ENCODE measurements around the gene F7.

DNA sequence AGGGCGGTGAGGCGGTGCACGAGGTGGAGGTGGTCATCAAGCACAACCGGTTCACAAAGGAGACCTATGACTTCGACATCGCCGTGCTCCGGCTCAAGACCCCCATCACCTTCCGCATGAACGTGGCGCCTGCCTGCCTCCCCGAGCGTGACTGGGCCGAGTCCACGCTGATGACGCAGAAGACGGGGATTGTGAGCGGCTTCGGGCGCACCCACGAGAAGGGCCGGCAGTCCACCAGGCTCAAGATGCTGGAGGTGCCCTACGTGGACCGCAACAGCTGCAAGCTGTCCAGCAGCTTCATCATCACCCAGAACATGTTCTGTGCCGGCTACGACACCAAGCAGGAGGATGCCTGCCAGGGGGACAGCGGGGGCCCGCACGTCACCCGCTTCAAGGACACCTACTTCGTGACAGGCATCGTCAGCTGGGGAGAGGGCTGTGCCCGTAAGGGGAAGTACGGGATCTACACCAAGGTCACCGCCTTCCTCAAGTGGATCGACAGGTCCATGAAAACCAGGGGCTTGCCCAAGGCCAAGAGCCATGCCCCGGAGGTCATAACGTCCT, 43.4 kb downstream of the F7 start:
- no peak for TF ChIP-seq FOXK2 (IDR thresholded peaks at IDR 0.05)
- no peak for TF ChIP-seq ELF4 (IDR thresholded peaks at IDR 0.05)
- no peak for TF ChIP-seq ARNT (IDR thresholded peaks at IDR 0.05)
- TF ChIP-seq ZNF384 (IDR thresholded peaks at IDR 0.05) = no peak
- no peak for TF ChIP-seq CTBP1 (IDR thresholded peaks at IDR 0.05; ENCODE audit: borderline replicate concordance)
- no peak for TF ChIP-seq BHLHE40 (IDR thresholded peaks at IDR 0.05; ENCODE audit: borderline replicate concordance)
- no peak for TF ChIP-seq FOXM1 (IDR thresholded peaks at IDR 0.05; ENCODE audit: borderline replicate concordance)

All from HEK293T (cell line).